WTC11 (cell line): ENCODE data around the gene MMP13. TPM values are rescaled to one million over a fixed set of nuclear protein-coding genes. Genes with fewer than 3 reads are reported as not detected.

ENCODE experiments used
- ATAC-seq: fragments of 200-7000 bp; cut with Tn5 transposase; 2 replicates; pipeline ENCODE4 v1.10.0; 2021; ENCODE audit warnings: mild to moderate bottlenecking, moderate library complexity
- CTCF ChIA-PET: fragments of 300-600 bp; sonication (Branson Sonifier 250); formaldehyde crosslinking; loops from one replicate; lab custom pipeline; 2021; ENCODE audit warnings: antibody characterized with exemption; lab: Charles Lee
- POLR2A ChIA-PET: fragments of 350-600 bp; sonication (Branson Sonifier 250); formaldehyde crosslinking; loops from one replicate; lab custom pipeline; 2021; ENCODE audit warnings: antibody characterized with exemption; lab: Charles Lee
- DNase-seq: peaks from one replicate; pipeline ENCODE4 v3.0.0; 2021; ENCODE audit warnings: low spot score
- H3K27ac Mint-ChIP-seq: 2 replicates; pipeline ENCODE4 v1.8.0; 2021; ENCODE audit warnings: mixed read lengths
- H3K27me3 Mint-ChIP-seq: 2 replicates; pipeline ENCODE4 v1.8.0; 2021; ENCODE audit warnings: low read depth, mild to moderate bottlenecking, moderate library complexity, mixed read lengths
- H3K36me3 Mint-ChIP-seq: 2 replicates; pipeline ENCODE4 v1.8.0; 2021; ENCODE audit warnings: mixed read lengths
- H3K4me1 Mint-ChIP-seq: 2 replicates; pipeline ENCODE4 v1.8.0; 2022; ENCODE audit warnings: mixed read lengths
- H3K4me3 Mint-ChIP-seq: 2 replicates; pipeline ENCODE4 v1.8.0; 2021; ENCODE audit warnings: mild to moderate bottlenecking, moderate library complexity, mixed read lengths
- H3K9me3 Mint-ChIP-seq: 2 replicates; pipeline ENCODE4 v1.8.0; 2021; ENCODE audit warnings: mixed read lengths
- ETV6 ChIP-seq: sonication (generic); formaldehyde crosslinking; IDR thresholded peaks from 2 replicates; pipeline ENCODE4 v1.8.1; 2022; ENCODE audit warnings: mild to moderate bottlenecking, missing genetic modification reagents
- FOXK1 ChIP-seq: sonication (generic); formaldehyde crosslinking; IDR thresholded peaks from 2 replicates; pipeline ENCODE4 v1.8.0; 2022; ENCODE audit warnings: mild to moderate bottlenecking, moderate library complexity, missing genetic modification reagents
- FOXP4 ChIP-seq: sonication (generic); formaldehyde crosslinking; IDR thresholded peaks from 2 replicates; pipeline ENCODE4 v1.8.0; 2022; ENCODE audit warnings: mild to moderate bottlenecking, missing genetic modification reagents
- NFYB ChIP-seq: sonication (generic); formaldehyde crosslinking; conservative IDR thresholded peaks from 2 replicates; pipeline ENCODE4 v1.8.0; 2022; ENCODE audit warnings: low read depth, missing genetic modification reagents
- RELA ChIP-seq: sonication (generic); formaldehyde crosslinking; IDR thresholded peaks from 2 replicates; pipeline ENCODE4 v1.8.1; 2022; ENCODE audit warnings: missing genetic modification reagents, mild to moderate bottlenecking, borderline replicate concordance
- SMAD4 ChIP-seq: sonication (generic); formaldehyde crosslinking; IDR thresholded peaks from 2 replicates; pipeline ENCODE4 v1.8.0; 2022; ENCODE audit warnings: mild to moderate bottlenecking, missing genetic modification reagents
- TCF7 ChIP-seq: sonication (generic); formaldehyde crosslinking; IDR thresholded peaks from 2 replicates; pipeline ENCODE4 v1.8.0; 2022; ENCODE audit warnings: mild to moderate bottlenecking, low read depth, missing genetic modification reagents, moderate library complexity
- ZBTB21 ChIP-seq: sonication (generic); formaldehyde crosslinking; IDR thresholded peaks from 2 replicates; pipeline ENCODE4 v1.8.1; 2023; ENCODE audit warnings: mild to moderate bottlenecking, missing genetic modification reagents, borderline replicate concordance
- ZNF219 ChIP-seq: sonication (generic); formaldehyde crosslinking; IDR thresholded peaks from 2 replicates; pipeline ENCODE4 v1.8.0; 2023; ENCODE audit warnings: missing genetic modification reagents, mild to moderate bottlenecking, borderline replicate concordance
- ZNF232 ChIP-seq: sonication (generic); formaldehyde crosslinking; IDR thresholded peaks from 2 replicates; pipeline ENCODE4 v1.8.0; 2022; ENCODE audit warnings: mild to moderate bottlenecking, missing genetic modification reagents
- total RNA-seq: library from RNA; stranded (reverse); gene quantifications from 3 replicates; pipeline ENCODE4 v1.2.3, GENCODE V29; 2021
- TF ChIP-seq, protein P1 (sequence below): sonication (generic); formaldehyde crosslinking; IDR thresholded peaks from 2 replicates; pipeline ENCODE4 v1.8.1; 2023; ENCODE audit warnings: mild to moderate bottlenecking, missing genetic modification reagents, borderline replicate concordance
- TF ChIP-seq, protein P2 (sequence below): sonication (generic); formaldehyde crosslinking; IDR thresholded peaks from 2 replicates; pipeline ENCODE4 v1.8.0; 2022; ENCODE audit warnings: mild to moderate bottlenecking, missing genetic modification reagents
- TF ChIP-seq, protein P3 (sequence below): sonication (generic); formaldehyde crosslinking; IDR thresholded peaks from 2 replicates; pipeline ENCODE4 v1.8.1; 2023; ENCODE audit warnings: mild to moderate bottlenecking, missing genetic modification reagents, moderate library complexity
- TF ChIP-seq, protein P4 (sequence below): sonication (generic); formaldehyde crosslinking; IDR thresholded peaks from 2 replicates; pipeline ENCODE4 v1.8.1; 2022; ENCODE audit warnings: low read depth, missing genetic modification reagents, borderline replicate concordance
- TF ChIP-seq, protein P5 (sequence below): fragments of 200-600 bp; IDR thresholded peaks from 2 replicates; pipeline ENCODE4 v1.8.0; 2022; ENCODE audit warnings: antibody characterized with exemption
- TF ChIP-seq, protein P6 (sequence below): sonication (generic); formaldehyde crosslinking; conservative IDR thresholded peaks from 2 replicates; pipeline ENCODE4 v1.8.1; 2023; ENCODE audit warnings: mild to moderate bottlenecking, low read depth, missing genetic modification reagents, moderate library complexity

The MMP13 gene
- total RNA-seq, 1 experiment from 2014 or later = not detected

- no peaks in the 10 kb centered on the region for H3K27me3 Mint-ChIP-seq
- H3K27ac Mint-ChIP-seq = no peak overlapping the region
- ChIA-PET CTCF (interaction anchor here (1.6 kb wide), 2 partner anchors 102 to 126 kb away, joined by 3 to 5 read pairs; no protein-coding TSS in a partner anchor), POLR2A (interaction anchor here (0.9 kb wide), 1 partner anchor 9 kb away, joined by 4 read pairs; no protein-coding TSS in a partner anchor)
- DNase-seq (no peak), ATAC-seq (peak; percentile 57)
- no peaks in the 10 kb centered on the region for H3K36me3 Mint-ChIP-seq
- TF ChIP-seq, protein P1, sequence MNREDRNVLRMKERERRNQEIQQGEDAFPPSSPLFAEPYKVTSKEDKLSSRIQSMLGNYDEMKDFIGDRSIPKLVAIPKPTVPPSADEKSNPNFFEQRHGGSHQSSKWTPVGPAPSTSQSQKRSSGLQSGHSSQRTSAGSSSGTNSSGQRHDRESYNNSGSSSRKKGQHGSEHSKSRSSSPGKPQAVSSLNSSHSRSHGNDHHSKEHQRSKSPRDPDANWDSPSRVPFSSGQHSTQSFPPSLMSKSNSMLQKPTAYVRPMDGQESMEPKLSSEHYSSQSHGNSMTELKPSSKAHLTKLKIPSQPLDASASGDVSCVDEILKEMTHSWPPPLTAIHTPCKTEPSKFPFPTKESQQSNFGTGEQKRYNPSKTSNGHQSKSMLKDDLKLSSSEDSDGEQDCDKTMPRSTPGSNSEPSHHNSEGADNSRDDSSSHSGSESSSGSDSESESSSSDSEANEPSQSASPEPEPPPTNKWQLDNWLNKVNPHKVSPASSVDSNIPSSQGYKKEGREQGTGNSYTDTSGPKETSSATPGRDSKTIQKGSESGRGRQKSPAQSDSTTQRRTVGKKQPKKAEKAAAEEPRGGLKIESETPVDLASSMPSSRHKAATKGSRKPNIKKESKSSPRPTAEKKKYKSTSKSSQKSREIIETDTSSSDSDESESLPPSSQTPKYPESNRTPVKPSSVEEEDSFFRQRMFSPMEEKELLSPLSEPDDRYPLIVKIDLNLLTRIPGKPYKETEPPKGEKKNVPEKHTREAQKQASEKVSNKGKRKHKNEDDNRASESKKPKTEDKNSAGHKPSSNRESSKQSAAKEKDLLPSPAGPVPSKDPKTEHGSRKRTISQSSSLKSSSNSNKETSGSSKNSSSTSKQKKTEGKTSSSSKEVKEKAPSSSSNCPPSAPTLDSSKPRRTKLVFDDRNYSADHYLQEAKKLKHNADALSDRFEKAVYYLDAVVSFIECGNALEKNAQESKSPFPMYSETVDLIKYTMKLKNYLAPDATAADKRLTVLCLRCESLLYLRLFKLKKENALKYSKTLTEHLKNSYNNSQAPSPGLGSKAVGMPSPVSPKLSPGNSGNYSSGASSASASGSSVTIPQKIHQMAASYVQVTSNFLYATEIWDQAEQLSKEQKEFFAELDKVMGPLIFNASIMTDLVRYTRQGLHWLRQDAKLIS (CRISPR knock-in tag) = no peak
- TF ChIP-seq, protein P2, sequence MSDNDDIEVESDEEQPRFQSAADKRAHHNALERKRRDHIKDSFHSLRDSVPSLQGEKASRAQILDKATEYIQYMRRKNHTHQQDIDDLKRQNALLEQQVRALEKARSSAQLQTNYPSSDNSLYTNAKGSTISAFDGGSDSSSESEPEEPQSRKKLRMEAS (CRISPR knock-in tag) = no peak
- no peak for TF ChIP-seq SMAD4 (CRISPR knock-in tag)
- H3K9me3 Mint-ChIP-seq = peaks cover 9% of the 10 kb centered on the region
- H3K4me1 Mint-ChIP-seq = peaks cover under 1% of the 10 kb centered on the region; the same call in 1 of the 2 replicates
- no peak overlapping the region for H3K4me3 Mint-ChIP-seq
Measured at GRCh38 chr11:102933627-102934026, 21.9 kb downstream of the MMP13 start.

GRCh38 chr11:102932678-102933077 is 22.9 kb downstream of the MMP13 start:
- H3K27ac Mint-ChIP-seq = no peak overlapping the region
- POLR2A ChIA-PET = interaction anchor here (0.9 kb wide), 1 partner anchor 8 kb away, joined by 4 read pairs; no protein-coding TSS in a partner anchor
- no peaks in the 10 kb centered on the region for H3K27me3 Mint-ChIP-seq
- no peaks in the 10 kb centered on the region for H3K4me1 Mint-ChIP-seq
- ATAC-seq (no peak), DNase-seq (no peak)
- TF ChIP-seq, protein P2 (CRISPR knock-in tag) = no peak
- no peak for TF ChIP-seq FOXK1
- no peak for TF ChIP-seq ZNF232 (CRISPR knock-in tag)
- no peak for TF ChIP-seq TCF7
- peaks cover 9% of the 10 kb centered on the region for H3K9me3 Mint-ChIP-seq
- no peaks in the 10 kb centered on the region for H3K36me3 Mint-ChIP-seq
- no peak overlapping the region for H3K4me3 Mint-ChIP-seq
- CTCF ChIA-PET = no interaction called here

DNA sequence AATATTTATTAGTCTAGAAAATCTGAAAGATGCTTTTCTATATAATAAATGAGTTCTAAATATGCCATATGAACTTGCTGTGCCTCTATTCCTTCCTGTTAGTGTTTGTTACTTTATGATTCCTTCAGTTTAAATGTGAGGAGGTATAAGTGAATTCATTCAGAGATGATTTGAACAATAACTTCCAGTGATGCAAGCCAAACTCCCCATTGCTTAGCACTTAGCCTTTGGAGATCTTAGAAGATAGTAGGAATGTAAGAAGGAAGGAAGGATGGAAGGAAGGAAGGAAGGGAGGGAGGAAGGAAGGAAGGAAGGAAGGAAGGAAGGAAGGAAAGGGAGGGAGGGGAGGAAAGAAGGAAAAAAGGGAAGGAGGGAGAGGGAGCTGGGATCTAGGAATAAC is 25.1 kb downstream of the MMP13 start:
- no peaks in the 10 kb centered on the region for H3K9me3 Mint-ChIP-seq
- no peak overlapping the region for H3K27ac Mint-ChIP-seq
- H3K36me3 Mint-ChIP-seq = no peaks in the 10 kb centered on the region
- no peak for DNase-seq
- H3K4me3 Mint-ChIP-seq = no peak overlapping the region
- no peaks in the 10 kb centered on the region for H3K27me3 Mint-ChIP-seq
- no peak for ATAC-seq
- no peaks in the 10 kb centered on the region for H3K4me1 Mint-ChIP-seq
- ChIA-PET CTCF (interaction anchor here (3.1 kb wide), 1 partner anchor 15 kb away, joined by 12 read pairs; no protein-coding TSS in a partner anchor), POLR2A (no interaction called here)
- no peak for TF ChIP-seq NFYB (CRISPR knock-in tag)
- TF ChIP-seq, protein P3, sequence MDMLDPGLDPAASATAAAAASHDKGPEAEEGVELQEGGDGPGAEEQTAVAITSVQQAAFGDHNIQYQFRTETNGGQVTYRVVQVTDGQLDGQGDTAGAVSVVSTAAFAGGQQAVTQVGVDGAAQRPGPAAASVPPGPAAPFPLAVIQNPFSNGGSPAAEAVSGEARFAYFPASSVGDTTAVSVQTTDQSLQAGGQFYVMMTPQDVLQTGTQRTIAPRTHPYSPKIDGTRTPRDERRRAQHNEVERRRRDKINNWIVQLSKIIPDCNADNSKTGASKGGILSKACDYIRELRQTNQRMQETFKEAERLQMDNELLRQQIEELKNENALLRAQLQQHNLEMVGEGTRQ (CRISPR knock-in tag) = no peak
- TF ChIP-seq, protein P4, sequence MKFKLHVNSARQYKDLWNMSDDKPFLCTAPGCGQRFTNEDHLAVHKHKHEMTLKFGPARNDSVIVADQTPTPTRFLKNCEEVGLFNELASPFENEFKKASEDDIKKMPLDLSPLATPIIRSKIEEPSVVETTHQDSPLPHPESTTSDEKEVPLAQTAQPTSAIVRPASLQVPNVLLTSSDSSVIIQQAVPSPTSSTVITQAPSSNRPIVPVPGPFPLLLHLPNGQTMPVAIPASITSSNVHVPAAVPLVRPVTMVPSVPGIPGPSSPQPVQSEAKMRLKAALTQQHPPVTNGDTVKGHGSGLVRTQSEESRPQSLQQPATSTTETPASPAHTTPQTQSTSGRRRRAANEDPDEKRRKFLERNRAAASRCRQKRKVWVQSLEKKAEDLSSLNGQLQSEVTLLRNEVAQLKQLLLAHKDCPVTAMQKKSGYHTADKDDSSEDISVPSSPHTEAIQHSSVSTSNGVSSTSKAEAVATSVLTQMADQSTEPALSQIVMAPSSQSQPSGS (CRISPR knock-in tag) = no peak
- TF ChIP-seq, protein P5, sequence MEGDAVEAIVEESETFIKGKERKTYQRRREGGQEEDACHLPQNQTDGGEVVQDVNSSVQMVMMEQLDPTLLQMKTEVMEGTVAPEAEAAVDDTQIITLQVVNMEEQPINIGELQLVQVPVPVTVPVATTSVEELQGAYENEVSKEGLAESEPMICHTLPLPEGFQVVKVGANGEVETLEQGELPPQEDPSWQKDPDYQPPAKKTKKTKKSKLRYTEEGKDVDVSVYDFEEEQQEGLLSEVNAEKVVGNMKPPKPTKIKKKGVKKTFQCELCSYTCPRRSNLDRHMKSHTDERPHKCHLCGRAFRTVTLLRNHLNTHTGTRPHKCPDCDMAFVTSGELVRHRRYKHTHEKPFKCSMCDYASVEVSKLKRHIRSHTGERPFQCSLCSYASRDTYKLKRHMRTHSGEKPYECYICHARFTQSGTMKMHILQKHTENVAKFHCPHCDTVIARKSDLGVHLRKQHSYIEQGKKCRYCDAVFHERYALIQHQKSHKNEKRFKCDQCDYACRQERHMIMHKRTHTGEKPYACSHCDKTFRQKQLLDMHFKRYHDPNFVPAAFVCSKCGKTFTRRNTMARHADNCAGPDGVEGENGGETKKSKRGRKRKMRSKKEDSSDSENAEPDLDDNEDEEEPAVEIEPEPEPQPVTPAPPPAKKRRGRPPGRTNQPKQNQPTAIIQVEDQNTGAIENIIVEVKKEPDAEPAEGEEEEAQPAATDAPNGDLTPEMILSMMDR = no peak
- no peak for TF ChIP-seq FOXP4 (CRISPR knock-in tag)
- TF ChIP-seq, protein P6, sequence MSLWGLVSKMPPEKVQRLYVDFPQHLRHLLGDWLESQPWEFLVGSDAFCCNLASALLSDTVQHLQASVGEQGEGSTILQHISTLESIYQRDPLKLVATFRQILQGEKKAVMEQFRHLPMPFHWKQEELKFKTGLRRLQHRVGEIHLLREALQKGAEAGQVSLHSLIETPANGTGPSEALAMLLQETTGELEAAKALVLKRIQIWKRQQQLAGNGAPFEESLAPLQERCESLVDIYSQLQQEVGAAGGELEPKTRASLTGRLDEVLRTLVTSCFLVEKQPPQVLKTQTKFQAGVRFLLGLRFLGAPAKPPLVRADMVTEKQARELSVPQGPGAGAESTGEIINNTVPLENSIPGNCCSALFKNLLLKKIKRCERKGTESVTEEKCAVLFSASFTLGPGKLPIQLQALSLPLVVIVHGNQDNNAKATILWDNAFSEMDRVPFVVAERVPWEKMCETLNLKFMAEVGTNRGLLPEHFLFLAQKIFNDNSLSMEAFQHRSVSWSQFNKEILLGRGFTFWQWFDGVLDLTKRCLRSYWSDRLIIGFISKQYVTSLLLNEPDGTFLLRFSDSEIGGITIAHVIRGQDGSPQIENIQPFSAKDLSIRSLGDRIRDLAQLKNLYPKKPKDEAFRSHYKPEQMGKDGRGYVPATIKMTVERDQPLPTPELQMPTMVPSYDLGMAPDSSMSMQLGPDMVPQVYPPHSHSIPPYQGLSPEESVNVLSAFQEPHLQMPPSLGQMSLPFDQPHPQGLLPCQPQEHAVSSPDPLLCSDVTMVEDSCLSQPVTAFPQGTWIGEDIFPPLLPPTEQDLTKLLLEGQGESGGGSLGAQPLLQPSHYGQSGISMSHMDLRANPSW = no peak
- no peak for TF ChIP-seq ZNF232 (CRISPR knock-in tag)
- no peak for TF ChIP-seq ZNF219 (CRISPR knock-in tag)
- TF ChIP-seq, protein P2 (CRISPR knock-in tag) = no peak
- TF ChIP-seq ZBTB21 (CRISPR knock-in tag) = no peak
- no peak for TF ChIP-seq ETV6 (CRISPR knock-in tag)
- no peak for TF ChIP-seq RELA (CRISPR knock-in tag)
